Adrenal gland (tissue), 5 donors: Measurements from ENCODE around the gene ZBTB6.
A peak's percentile ranks its signal among the peaks of the same experiment; 100 is the strongest.

Experiments
- CTCF ChIP-seq, 6 experiments: fragments of 450-650 bp in 4 of 6; fragments of 200-600 bp in 2 of 6; sonication (generic) in 1 of 6; IDR thresholded peaks; 1 replicate in 5 of 6; 2 replicates in 1 of 6; pipeline versions ENCODE4 v1.5.1 to v1.8.0; 2016 to 2021; ENCODE audit warnings: antibody characterized with exemption in 6 of 6, mild to moderate bottlenecking in 2 of 6, moderate library complexity in 1 of 6
- POLR2A ChIP-seq, 2 donors: fragments of 450-650 bp; IDR thresholded peaks; one replicate each; pipeline ENCODE4 v1.6.1; 2017; ENCODE audit warnings: antibody characterized with exemption in 2 of 2, mild to moderate bottlenecking in 2 of 2, moderate library complexity in 1 of 2
- donor health status: DM: no; HTN: no; CAD: no.

GRCh38 chr9:122904823-122905710, 8.1 kb downstream of the ZBTB6 start, which contains the start of gene RC3H2:
- TF ChIP-seq CTCF (IDR thresholded peaks at IDR 0.05) (no peak), POLR2A (IDR thresholded peaks at IDR 0.05) (peak; percentile 94 to 95)
